ACC112 (cell line): ENCODE measurements around the gene DHRS7B.

Source experiments
- H2AFZ ChIP-seq: fragments of 200-600 bp; sonication (generic); one replicate; pipeline ENCODE4 v1.6.0; 2017; ENCODE audit warnings: antibody characterized with exemption, low read length; ENCODE audit not compliant: unreplicated experiment
- H3K27ac ChIP-seq: fragments of 200-600 bp; sonication (generic); 2 replicates; pipeline ENCODE4 v1.5.1; 2014; ENCODE audit warnings: low read depth, mild to moderate bottlenecking, antibody characterized with exemption, low read length, moderate library complexity
- H3K27me3 ChIP-seq: fragments of 200-600 bp; sonication (generic); 2 replicates; pipeline ENCODE4 v1.6.1; 2014; ENCODE audit warnings: mild to moderate bottlenecking, antibody characterized with exemption, low read length, moderate library complexity, mixed read lengths; ENCODE audit not compliant: insufficient read depth
- H3K36me3 ChIP-seq: fragments of 200-600 bp; sonication (generic); 2 replicates; pipeline ENCODE4 v1.6.1; 2016; ENCODE audit warnings: mild to moderate bottlenecking, antibody characterized with exemption, low read length, moderate library complexity, mixed read lengths; ENCODE audit not compliant: insufficient read depth
- H3K4me1 ChIP-seq: fragments of 200-600 bp; sonication (generic); one replicate; pipeline ENCODE4 v1.6.1; 2016; ENCODE audit warnings: low read length, mixed read lengths; ENCODE audit not compliant: insufficient read depth, unreplicated experiment, control insufficient read depth
- H3K4me3 ChIP-seq: fragments of 200-600 bp; sonication (generic); 2 replicates; pipeline ENCODE4 v1.5.1; 2014; ENCODE audit warnings: mild to moderate bottlenecking, low read depth, low read length
- H3K79me2 ChIP-seq: fragments of 200-600 bp; sonication (generic); one replicate; pipeline ENCODE4 v1.6.0; 2016; ENCODE audit warnings: low read length; ENCODE audit not compliant: control insufficient read depth, unreplicated experiment, insufficient read depth

Gene DHRS7B

GRCh38 chr17:21193031-21193430 is 66.3 kb downstream of the DHRS7B start:
- no peak overlapping the region for H3K4me3 ChIP-seq
- H2AFZ ChIP-seq = no peak overlapping the region
- 0 out of 2 replicates have a peak, but pooled peaks cover 2% of the 10 kb centered on the region for H3K36me3 ChIP-seq
- peaks cover 2% of the 10 kb centered on the region for H3K79me2 ChIP-seq
- H3K4me1 ChIP-seq = peaks cover 7% of the 10 kb centered on the region
- no peaks in the 10 kb centered on the region for H3K27me3 ChIP-seq
- no peak overlapping the region for H3K27ac ChIP-seq

- peaks cover 12% of the 10 kb centered on the region for H3K79me2 ChIP-seq
- no peak overlapping the region for H3K4me3 ChIP-seq
- no peak overlapping the region for H3K27ac ChIP-seq
- H3K4me1 ChIP-seq = peaks cover 7% of the 10 kb centered on the region
- H3K36me3 ChIP-seq = no peaks in the 10 kb centered on the region; the same call in 1 of the 2 replicates
- H3K27me3 ChIP-seq = no peaks in the 10 kb centered on the region
- H2AFZ ChIP-seq = no peak overlapping the region
Measured at GRCh38 chr17:21194226-21194625, 67.5 kb downstream of the DHRS7B start.

GRCh38 chr17:21194703-21195102 is 67.9 kb downstream of the DHRS7B start:
- H3K4me3 ChIP-seq = no peak overlapping the region
- peaks cover 7% of the 10 kb centered on the region for H3K4me1 ChIP-seq
- H3K36me3 ChIP-seq = no peaks in the 10 kb centered on the region; the same call in 1 of the 2 replicates
- H3K27me3 ChIP-seq = no peaks in the 10 kb centered on the region
- H3K27ac ChIP-seq = no peak overlapping the region
- peaks cover 17% of the 10 kb centered on the region for H3K79me2 ChIP-seq
- no peak overlapping the region for H2AFZ ChIP-seq

- no peaks in the 10 kb centered on the region; the same call in 1 of the 2 replicates for H3K36me3 ChIP-seq
- no peaks in the 10 kb centered on the region for H3K27me3 ChIP-seq
- H3K4me3 ChIP-seq = no peak overlapping the region
- peaks cover 31% of the 10 kb centered on the region for H3K79me2 ChIP-seq
- no peak overlapping the region for H3K27ac ChIP-seq
- peaks cover 7% of the 10 kb centered on the region for H3K4me1 ChIP-seq
- H2AFZ ChIP-seq = no peak overlapping the region
Measured at GRCh38 chr17:21196126-21196525, 69.4 kb downstream of the DHRS7B start.

GRCh38 chr17:21198411-21198810 is 71.6 kb downstream of the DHRS7B start:
- Histone ChIP-seq H2AFZ (no peak overlapping the region), H3K4me1 (peaks cover 7% of the 10 kb centered on the region), H3K4me3 (no peak overlapping the region), H3K79me2 (peaks cover 52% of the 10 kb centered on the region), H3K36me3 (no peaks in the 10 kb centered on the region; the same call in 1 of the 2 replicates), H3K27me3 (no peaks in the 10 kb centered on the region), H3K27ac (no peak overlapping the region)

- H3K27ac ChIP-seq = no peak overlapping the region
- H3K4me1 ChIP-seq = peaks cover 5% of the 10 kb centered on the region
- no peaks in the 10 kb centered on the region for H3K27me3 ChIP-seq
- H3K4me3 ChIP-seq = no peak overlapping the region
- peaks cover 56% of the 10 kb centered on the region for H3K79me2 ChIP-seq
- no peak overlapping the region for H2AFZ ChIP-seq
- H3K36me3 ChIP-seq = no peaks in the 10 kb centered on the region; the same call in 1 of the 2 replicates
Measured at GRCh38 chr17:21199311-21199710, 72.5 kb downstream of the DHRS7B start.

- Histone ChIP-seq H3K79me2 (peaks cover 61% of the 10 kb centered on the region), H2AFZ (no peak overlapping the region), H3K27me3 (no peaks in the 10 kb centered on the region), H3K4me1 (no peaks in the 10 kb centered on the region), H3K36me3 (no peaks in the 10 kb centered on the region; the same call in 1 of the 2 replicates), H3K4me3 (no peak overlapping the region), H3K27ac (no peak overlapping the region)
Measured at GRCh38 chr17:21199856-21200255, 73.1 kb downstream of the DHRS7B start.

GRCh38 chr17:21200590-21201297 is 74.0 kb downstream of the DHRS7B start:
- Histone ChIP-seq H3K27ac (no peak overlapping the region), H2AFZ (no peak overlapping the region), H3K27me3 (no peaks in the 10 kb centered on the region), H3K4me1 (no peaks in the 10 kb centered on the region), H3K4me3 (no peak overlapping the region), H3K79me2 (peaks cover 70% of the 10 kb centered on the region), H3K36me3 (no peaks in the 10 kb centered on the region; the same call in 1 of the 2 replicates)

GRCh38 chr17:21201298-21201595 is 74.5 kb downstream of the DHRS7B start:
- Histone ChIP-seq H3K4me3 (no peak overlapping the region), H3K79me2 (peaks cover 75% of the 10 kb centered on the region), H3K4me1 (no peaks in the 10 kb centered on the region), H3K27ac (no peak overlapping the region), H2AFZ (no peak overlapping the region), H3K36me3 (no peaks in the 10 kb centered on the region; the same call in 1 of the 2 replicates), H3K27me3 (no peaks in the 10 kb centered on the region)

GRCh38 chr17:21201874-21202273 is 75.1 kb downstream of the DHRS7B start:
- Histone ChIP-seq H3K79me2 (peaks cover 81% of the 10 kb centered on the region), H3K4me1 (no peaks in the 10 kb centered on the region), H3K36me3 (no peaks in the 10 kb centered on the region; the same call in 1 of the 2 replicates), H3K4me3 (no peak overlapping the region), H3K27ac (no peak overlapping the region), H3K27me3 (no peaks in the 10 kb centered on the region), H2AFZ (no peak overlapping the region)

- H3K4me1 ChIP-seq = no peaks in the 10 kb centered on the region
- no peaks in the 10 kb centered on the region; the same call in 1 of the 2 replicates for H3K36me3 ChIP-seq
- no peak overlapping the region for H2AFZ ChIP-seq
- H3K27ac ChIP-seq = no peak overlapping the region
- H3K4me3 ChIP-seq = no peak overlapping the region
- H3K79me2 ChIP-seq = peaks cover 87% of the 10 kb centered on the region
- H3K27me3 ChIP-seq = no peaks in the 10 kb centered on the region
Measured at GRCh38 chr17:21202512-21202911, 75.7 kb downstream of the DHRS7B start.
